Measurements from ENCODE around the gene YAP1.
"Not testable (repeated sequence)": the region's sequence is repeated elsewhere in the genome, so short reads cannot be mapped to it uniquely, and the experiment has no call there.

Gene YAP1

GRCh38 chr11:102244681-102245409 is 134.6 kb downstream of the YAP1 start:
- DNase-seq = no peak

GRCh38 chr11:102251423-102251822 is 141.2 kb downstream of the YAP1 start:
- no peak for DNase-seq

GRCh38 chr11:102252339-102252891 is 142.2 kb downstream of the YAP1 start:
- DNase-seq = no peak

- no peak for DNase-seq
Measured at GRCh38 chr11:102253020-102253715, 142.9 kb downstream of the YAP1 start.

GRCh38 chr11:102254047-102254446 is 143.8 kb downstream of the YAP1 start:
- no peak for DNase-seq

GRCh38 chr11:102256251-102256650 is 146.0 kb downstream of the YAP1 start:
- DNase-seq = no peak

GRCh38 chr11:102260241-102260640 is 150.0 kb downstream of the YAP1 start:
- DNase-seq = no peak

- no peak for DNase-seq
Measured at GRCh38 chr11:102263379-102264003, 153.2 kb downstream of the YAP1 start.

- DNase-seq = not testable (repeated sequence)
Measured at GRCh38 chr11:102264704-102265103, 154.5 kb downstream of the YAP1 start.

GRCh38 chr11:102266099-102266498 is 155.9 kb downstream of the YAP1 start:
- DNase-seq = no peak

- no peak for DNase-seq
Measured at GRCh38 chr11:102267609-102268008, 157.4 kb downstream of the YAP1 start.

- DNase-seq = peak; percentile 69
Measured at GRCh38 chr11:102268083-102268984, 158.1 kb downstream of the YAP1 start.

- DNase-seq = no peak
Measured at GRCh38 chr11:102268985-102269470, 158.8 kb downstream of the YAP1 start.

- DNase-seq = no peak
Measured at GRCh38 chr11:102269927-102270326, 159.7 kb downstream of the YAP1 start.

GRCh38 chr11:102272047-102272824 is 162.0 kb downstream of the YAP1 start:
- no peak for DNase-seq

GRCh38 chr11:102274628-102275027 is 164.4 kb downstream of the YAP1 start:
- no peak for DNase-seq

GRCh38 chr11:102276362-102276761 is 166.1 kb downstream of the YAP1 start:
- DNase-seq = no peak

GRCh38 chr11:102276783-102277182 is 166.5 kb downstream of the YAP1 start:
- DNase-seq = no peak

- no peak for DNase-seq
Measured at GRCh38 chr11:102279641-102280170, 169.5 kb downstream of the YAP1 start.

- DNase-seq = no peak
Measured at GRCh38 chr11:102280245-102280833, 170.1 kb downstream of the YAP1 start.
